Liver (tissue), 9 donors: ENCODE data around the gene CAVIN2. TPM values are rescaled to one million over a fixed set of nuclear protein-coding genes. Genes with fewer than 3 reads are reported as not detected.

Source experiments
- DNase-seq: peaks from one replicate; pipeline ENCODE4 v3.0.0-alpha.2; 2017; ENCODE audit warnings: low spot score
- H3K27ac ChIP-seq, 2 donors: one replicate each; pipeline ENCODE4 v1.7.0; 2013; ENCODE audit warnings: inconsistent platforms in 2 of 2, low read length in 2 of 2, control low read depth in 1 of 2, low read depth in 1 of 2, mild to moderate bottlenecking in 1 of 2
- H3K27me3 ChIP-seq, 4 donors: one replicate each; pipeline versions ENCODE4 v1.6.1 to v1.7.0; 2013; ENCODE audit warnings: low read length in 3 of 4, inconsistent platforms in 1 of 4, mild to moderate bottlenecking in 1 of 4, moderate library complexity in 1 of 4; ENCODE audit not compliant: control insufficient read depth in 4 of 4, insufficient read depth in 4 of 4
- H3K36me3 ChIP-seq, 4 donors: one replicate each; pipeline versions ENCODE4 v1.6.1 to v1.7.0; 2013; ENCODE audit warnings: low read length in 3 of 4, mild to moderate bottlenecking in 3 of 4, low read depth in 1 of 4, moderate library complexity in 1 of 4; ENCODE audit not compliant: control insufficient read depth in 4 of 4, insufficient read depth in 3 of 4
- H3K4me1 ChIP-seq, 4 donors: one replicate each; pipeline versions ENCODE4 v1.6.1 to v1.7.0; 2013; ENCODE audit warnings: low read length in 3 of 4, mild to moderate bottlenecking in 3 of 4, moderate library complexity in 1 of 4; ENCODE audit not compliant: control insufficient read depth in 4 of 4, insufficient read depth in 4 of 4
- H3K4me3 ChIP-seq, 3 donors: one replicate each; pipeline versions ENCODE4 v1.6.1 to v1.7.0; 2013; ENCODE audit warnings: low read length in 3 of 3, control low read depth in 1 of 3, low read depth in 1 of 3, mild to moderate bottlenecking in 1 of 3
- H3K9ac ChIP-seq, 2 donors: one replicate each; pipeline ENCODE4 v1.7.0; 2013; ENCODE audit warnings: low read length in 2 of 2, mild to moderate bottlenecking in 2 of 2, moderate library complexity in 2 of 2, control low read depth in 1 of 2, low read depth in 1 of 2
- H3K9me3 ChIP-seq, 4 donors: one replicate each; pipeline versions ENCODE4 v1.6.1 to v1.7.0; 2013; ENCODE audit warnings: low read length in 3 of 4; ENCODE audit not compliant: control insufficient read depth in 4 of 4
- ATF3 ChIP-seq: IDR thresholded peaks from 2 replicates; pipeline ENCODE4 v1.6.1; 2016; ENCODE audit warnings: antibody characterized with exemption
- FOXA1 ChIP-seq: IDR thresholded peaks from 2 replicates; pipeline ENCODE4 v1.6.1; 2016; ENCODE audit warnings: antibody characterized with exemption
- GABPA ChIP-seq, 2 donors: IDR thresholded peaks in 1 of 2; conservative IDR thresholded peaks in 1 of 2; 2 replicates each; pipeline ENCODE4 v1.6.1; 2016; ENCODE audit warnings: antibody characterized with exemption in 2 of 2, mild to moderate bottlenecking in 1 of 2, moderate library complexity in 1 of 2
- HNF4A ChIP-seq, 2 donors: conservative IDR thresholded peaks; 2 replicates each; pipeline ENCODE4 v1.6.1; 2016; ENCODE audit warnings: antibody characterized with exemption in 2 of 2, mild to moderate bottlenecking in 2 of 2
- HNF4G ChIP-seq: IDR thresholded peaks from 2 replicates; pipeline ENCODE4 v1.6.1; 2016; ENCODE audit warnings: antibody characterized with exemption
- JUND ChIP-seq, 2 donors: IDR thresholded peaks; 2 replicates each; pipeline ENCODE4 v1.6.1; 2016; ENCODE audit warnings: antibody characterized with exemption in 2 of 2
- NR2F2 ChIP-seq: IDR thresholded peaks from 2 replicates; pipeline ENCODE4 v1.6.1; 2016; ENCODE audit warnings: antibody characterized with exemption
- RXRA ChIP-seq, 2 donors: IDR thresholded peaks; 2 replicates each; pipeline ENCODE4 v1.6.1; 2017 to 2018; ENCODE audit warnings: antibody characterized with exemption in 2 of 2, mild to moderate bottlenecking in 1 of 2
- SP1 ChIP-seq: IDR thresholded peaks from 2 replicates; pipeline ENCODE4 v1.6.1; 2018; ENCODE audit warnings: antibody characterized with exemption, mild to moderate bottlenecking
- TAF1 ChIP-seq: conservative IDR thresholded peaks from 2 replicates; pipeline ENCODE4 v1.6.1; 2016; ENCODE audit warnings: antibody characterized with exemption, mild to moderate bottlenecking
- YY1 ChIP-seq: IDR thresholded peaks from 2 replicates; pipeline ENCODE4 v1.6.1; 2016; ENCODE audit warnings: antibody characterized with exemption, mild to moderate bottlenecking
- ZBTB33 ChIP-seq: IDR thresholded peaks from 2 replicates; pipeline ENCODE4 v1.6.1; 2016; ENCODE audit warnings: antibody characterized with exemption
- WGBS: extraction: QIAGEN DNeasy Blood & Tissue Kit; methylation state at CpG from one replicate; pipeline ENCODE4 v1.1.7; 2013; 5-methylcytosine and 5-hydroxymethylcytosine counted together
- polyA plus RNA-seq, 2 donors: library from polyadenylated mRNA; stranded (reverse) in 1 of 2; unstranded in 1 of 2; fragments of 200-250 nt in 1 of 2; fragments of >200 nt in 1 of 2; fragmentation: Nextera tagmentation in 1 of 2; extraction: Ambion mirVana in 1 of 2; gene quantifications; one replicate each; pipeline versions ENCODE4 v1.2.1 to v1.2.3, GENCODE V29; 2013 to 2015
- total RNA-seq, 2 donors: library from RNA; depleted of rRNA; stranded (reverse); fragments of >200 nt; gene quantifications; one replicate each; pipeline ENCODE4 v1.2.3, GENCODE V29; 2014
- TF ChIP-seq, protein P1 (sequence below): IDR thresholded peaks from 2 replicates; pipeline ENCODE4 v1.6.1; 2016; ENCODE audit warnings: antibody characterized with exemption, mild to moderate bottlenecking
- TF ChIP-seq, protein P2 (sequence below): fragments of 150-350 bp; IDR thresholded peaks from 2 replicates; pipeline ENCODE4 v1.5.1; 2017; ENCODE audit warnings: improper control_type of control experiment, low read depth, low read length; ENCODE audit not compliant: missing input control
- donor health status: healthy.
- donor health status: healthy.
- donor health status: healthy.
- donor health status: healthy.
- donor health status: healthy.

Gene CAVIN2
- total and polyA plus RNA-seq, 4 donors, result 13.3 to 20.7 (median 14.0) TPM

DNA sequence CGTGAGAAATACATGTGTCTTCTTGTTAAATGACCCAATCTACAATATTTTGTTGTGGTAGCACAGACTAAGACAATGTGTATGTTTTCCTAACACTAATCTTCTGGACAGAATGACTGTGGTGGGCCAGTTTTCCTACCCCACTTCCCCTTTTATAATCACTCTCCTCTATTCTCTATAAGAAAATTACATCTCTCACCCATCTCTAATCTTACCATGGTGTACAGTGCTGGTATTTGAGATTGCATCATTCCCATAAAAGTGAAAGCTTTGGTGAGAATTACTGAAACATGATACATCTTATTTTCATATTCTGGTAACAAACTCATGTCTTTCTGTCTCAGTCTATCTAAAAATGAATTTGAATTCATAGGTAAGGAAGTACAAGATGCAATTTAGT, 40.5 kb downstream of the CAVIN2 start (continued):
- TF ChIP-seq ZBTB33, result no peak
- TF ChIP-seq YY1, result no peak
- no peak for TF ChIP-seq SP1
- no peak for TF ChIP-seq FOXA1
- TF ChIP-seq ATF3, result no peak
- no peak for TF ChIP-seq RXRA (IDR thresholded peaks at IDR 0.05)
- TF ChIP-seq HNF4G, result no peak
- no peak for TF ChIP-seq TAF1
- TF ChIP-seq NR2F2, result no peak
- no peak for TF ChIP-seq JUND (IDR thresholded peaks at IDR 0.05)

- Histone ChIP-seq H3K9me3 (no peaks in the 10 kb centered on the region), H3K4me3 (no peak overlapping the region), H3K27me3 (no peaks in the 10 kb centered on the region), H3K36me3 (no peaks in the 10 kb centered on the region), H3K4me1 (peaks cover 0 to 1% (median 0%) of the 10 kb centered on the region in 4 donors), H3K27ac (no peak overlapping the region), H3K9ac (no peak overlapping the region)
- 90% methylated on average over 9 of the region's 9 CpGs for WGBS
- TF ChIP-seq YY1 (no peak), FOXA1 (no peak), SP1 (no peak), HNF4A (conservative IDR thresholded peaks at IDR 0.05) (no peak), RXRA (IDR thresholded peaks at IDR 0.05) (no peak), GABPA (IDR thresholded peaks at IDR 0.05 in 1 of 2, conservative IDR thresholded peaks at IDR 0.05 in 1 of 2) (no peak), NR2F2 (no peak), ZBTB33 (no peak)
- TF ChIP-seq, protein P1, sequence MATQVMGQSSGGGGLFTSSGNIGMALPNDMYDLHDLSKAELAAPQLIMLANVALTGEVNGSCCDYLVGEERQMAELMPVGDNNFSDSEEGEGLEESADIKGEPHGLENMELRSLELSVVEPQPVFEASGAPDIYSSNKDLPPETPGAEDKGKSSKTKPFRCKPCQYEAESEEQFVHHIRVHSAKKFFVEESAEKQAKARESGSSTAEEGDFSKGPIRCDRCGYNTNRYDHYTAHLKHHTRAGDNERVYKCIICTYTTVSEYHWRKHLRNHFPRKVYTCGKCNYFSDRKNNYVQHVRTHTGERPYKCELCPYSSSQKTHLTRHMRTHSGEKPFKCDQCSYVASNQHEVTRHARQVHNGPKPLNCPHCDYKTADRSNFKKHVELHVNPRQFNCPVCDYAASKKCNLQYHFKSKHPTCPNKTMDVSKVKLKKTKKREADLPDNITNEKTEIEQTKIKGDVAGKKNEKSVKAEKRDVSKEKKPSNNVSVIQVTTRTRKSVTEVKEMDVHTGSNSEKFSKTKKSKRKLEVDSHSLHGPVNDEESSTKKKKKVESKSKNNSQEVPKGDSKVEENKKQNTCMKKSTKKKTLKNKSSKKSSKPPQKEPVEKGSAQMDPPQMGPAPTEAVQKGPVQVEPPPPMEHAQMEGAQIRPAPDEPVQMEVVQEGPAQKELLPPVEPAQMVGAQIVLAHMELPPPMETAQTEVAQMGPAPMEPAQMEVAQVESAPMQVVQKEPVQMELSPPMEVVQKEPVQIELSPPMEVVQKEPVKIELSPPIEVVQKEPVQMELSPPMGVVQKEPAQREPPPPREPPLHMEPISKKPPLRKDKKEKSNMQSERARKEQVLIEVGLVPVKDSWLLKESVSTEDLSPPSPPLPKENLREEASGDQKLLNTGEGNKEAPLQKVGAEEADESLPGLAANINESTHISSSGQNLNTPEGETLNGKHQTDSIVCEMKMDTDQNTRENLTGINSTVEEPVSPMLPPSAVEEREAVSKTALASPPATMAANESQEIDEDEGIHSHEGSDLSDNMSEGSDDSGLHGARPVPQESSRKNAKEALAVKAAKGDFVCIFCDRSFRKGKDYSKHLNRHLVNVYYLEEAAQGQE, result no peak
- TF ChIP-seq, protein P2, sequence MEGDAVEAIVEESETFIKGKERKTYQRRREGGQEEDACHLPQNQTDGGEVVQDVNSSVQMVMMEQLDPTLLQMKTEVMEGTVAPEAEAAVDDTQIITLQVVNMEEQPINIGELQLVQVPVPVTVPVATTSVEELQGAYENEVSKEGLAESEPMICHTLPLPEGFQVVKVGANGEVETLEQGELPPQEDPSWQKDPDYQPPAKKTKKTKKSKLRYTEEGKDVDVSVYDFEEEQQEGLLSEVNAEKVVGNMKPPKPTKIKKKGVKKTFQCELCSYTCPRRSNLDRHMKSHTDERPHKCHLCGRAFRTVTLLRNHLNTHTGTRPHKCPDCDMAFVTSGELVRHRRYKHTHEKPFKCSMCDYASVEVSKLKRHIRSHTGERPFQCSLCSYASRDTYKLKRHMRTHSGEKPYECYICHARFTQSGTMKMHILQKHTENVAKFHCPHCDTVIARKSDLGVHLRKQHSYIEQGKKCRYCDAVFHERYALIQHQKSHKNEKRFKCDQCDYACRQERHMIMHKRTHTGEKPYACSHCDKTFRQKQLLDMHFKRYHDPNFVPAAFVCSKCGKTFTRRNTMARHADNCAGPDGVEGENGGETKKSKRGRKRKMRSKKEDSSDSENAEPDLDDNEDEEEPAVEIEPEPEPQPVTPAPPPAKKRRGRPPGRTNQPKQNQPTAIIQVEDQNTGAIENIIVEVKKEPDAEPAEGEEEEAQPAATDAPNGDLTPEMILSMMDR, result no peak
- no peak for DNase-seq
These were observed 42.1 kb downstream of the CAVIN2 start for GRCh38 chr2:191804766-191805165.
